Ishikawa (cell line): ENCODE data around the gene PAQR9.

Experiments
- CEBPB ChIP-seq: IDR thresholded peaks from 2 replicates; pipeline ENCODE4 v1.6.1; 2012
- CREB1 ChIP-seq: IDR thresholded peaks from 2 replicates; pipeline ENCODE4 v1.6.1; 2012; ENCODE audit warnings: low read depth
- EGR1 ChIP-seq: IDR thresholded peaks from 2 replicates; pipeline ENCODE4 v1.6.1; 2012
- EP300 ChIP-seq: IDR thresholded peaks from 2 replicates; pipeline ENCODE4 v1.6.1; 2012; ENCODE audit warnings: borderline replicate concordance
- FOXM1 ChIP-seq: IDR thresholded peaks from 2 replicates; pipeline ENCODE4 v1.6.1; 2012; ENCODE audit warnings: low read depth, borderline replicate concordance
- MAX ChIP-seq: IDR thresholded peaks from 2 replicates; pipeline ENCODE4 v1.6.1; 2012
- NFIC ChIP-seq: IDR thresholded peaks from 2 replicates; pipeline ENCODE4 v1.6.1; 2012
- RAD21 ChIP-seq: IDR thresholded peaks from 2 replicates; pipeline ENCODE4 v1.6.1; 2012; ENCODE audit warnings: low read depth
- REST ChIP-seq: IDR thresholded peaks from 2 replicates; pipeline ENCODE4 v1.6.1; 2012; ENCODE audit warnings: low read depth, mild to moderate bottlenecking
- TAF1 ChIP-seq: IDR thresholded peaks from 2 replicates; pipeline ENCODE4 v1.6.1; 2012; ENCODE audit warnings: low read depth, mild to moderate bottlenecking
- TCF12 ChIP-seq: IDR thresholded peaks from 2 replicates; pipeline ENCODE4 v1.6.1; 2012; ENCODE audit warnings: low read depth
- TEAD4 ChIP-seq: IDR thresholded peaks from 2 replicates; pipeline ENCODE4 v1.6.1; 2012
- USF1 ChIP-seq: IDR thresholded peaks from 2 replicates; pipeline ENCODE4 v1.6.1; 2012
- YY1 ChIP-seq: IDR thresholded peaks from 2 replicates; pipeline ENCODE4 v1.6.1; 2012; ENCODE audit warnings: low read depth
- ZBTB7A ChIP-seq: IDR thresholded peaks from 2 replicates; pipeline ENCODE4 v1.6.1; 2012; ENCODE audit warnings: low read depth

The PAQR9 gene

GRCh38 chr3:142947799-142948575, 15.5 kb downstream of the PAQR9 start:
- TF ChIP-seq FOXM1 = no peak
- TF ChIP-seq REST = no peak
- no peak for TF ChIP-seq EP300
- TF ChIP-seq TEAD4 = no peak
- no peak for TF ChIP-seq RAD21

GRCh38 chr3:142947352-142947751, 16.1 kb downstream of the PAQR9 start:
- TF ChIP-seq EGR1 = no peak
- no peak for TF ChIP-seq TAF1
- no peak for TF ChIP-seq MAX
- TF ChIP-seq FOXM1 = no peak
- no peak for TF ChIP-seq TCF12
- no peak for TF ChIP-seq RAD21
- TF ChIP-seq REST = no peak
- no peak for TF ChIP-seq ZBTB7A

GRCh38 chr3:142946861-142947260, 16.6 kb downstream of the PAQR9 start:
- TF ChIP-seq USF1 (no peak), REST (no peak), EP300 (no peak), RAD21 (no peak), ZBTB7A (no peak), CREB1 (no peak), NFIC (no peak), TAF1 (no peak), FOXM1 (no peak), CEBPB (no peak), YY1 (no peak), EGR1 (no peak), TCF12 (no peak), TEAD4 (no peak), MAX (no peak)

GRCh38 chr3:142945023-142945422, 18.5 kb downstream of the PAQR9 start:
- TF ChIP-seq TAF1 (no peak), TCF12 (no peak), CEBPB (no peak), REST (no peak), TEAD4 (no peak), MAX (no peak), EP300 (no peak), NFIC (no peak), FOXM1 (no peak), CREB1 (no peak), ZBTB7A (no peak), USF1 (no peak), EGR1 (no peak), YY1 (no peak)
